HepG2 (cell line): ENCODE results near the gene PMFBP1. TPM values are rescaled to one million over a fixed set of nuclear protein-coding genes. Genes with fewer than 3 reads are reported as not detected.

Source experiments
- ATAC-seq: fragments of 200-7000 bp; cut with Tn5 transposase; 3 replicates; pipeline ENCODE4 v1.9.1; 2020; ENCODE audit warnings: mild to moderate bottlenecking, moderate library complexity
- BruUV-seq: library from RNA; stranded (reverse); fragments of 400-500 nt; replicated peaks from 2 replicates; lab custom pipeline; 2021; lab: Mats Ljungman, UMichigan
- CTCF ChIA-PET: fragments of 300-600 bp; formaldehyde crosslinking; extraction: SDS; loops from one replicate; lab custom pipeline; 2021; ENCODE audit warnings: low total read pairs, inconsistent platforms, low intra/inter-chr PET ratio; lab: Yijun Ruan, JAX
- POLR2A ChIA-PET: fragments of 350-600 bp; sonication (Branson Sonifier 250); formaldehyde crosslinking; loops from one replicate; lab custom pipeline; 2020; ENCODE audit warnings: antibody characterized with exemption, inconsistent platforms; lab: Yijun Ruan, JAX
- DNase-seq: peaks from one replicate; pipeline ENCODE4 v3.0.0-alpha.2; 2015; ENCODE audit warnings: low spot score
- FAIRE-seq: peaks from 3 replicates; lab custom pipeline; 2011; peaks lifted over from hg19 to GRCh38; lab: Jason Lieb, UNC
- H2AFZ ChIP-seq: one replicate; pipeline ENCODE4 v1.6.1; 2011; ENCODE audit warnings: low read length, inconsistent platforms
- H3K27ac ChIP-seq: fragments of 300-600 bp; 3 replicates; pipeline ENCODE4 v1.8.0; 2011; ENCODE audit warnings: mixed run types, mild to moderate bottlenecking, mixed read lengths, low read length, inconsistent platforms; ENCODE audit not compliant: insufficient read depth; ENCODE audit errors: extremely low read length
- H3K27me3 ChIP-seq, 2 experiments: fragments of 200-600 bp in 1 of 2; 2 replicates in 1 of 2; 3 replicates in 1 of 2; pipeline versions ENCODE4 v1.6.0 to v1.8.0; 2011; ENCODE audit warnings: low read length in 2 of 2, mild to moderate bottlenecking in 2 of 2, moderate library complexity in 2 of 2, inconsistent platforms in 1 of 2; ENCODE audit not compliant: insufficient read depth in 2 of 2, control insufficient read depth in 1 of 2
- H3K36me3 ChIP-seq, 2 experiments: fragments of 200-600 bp in 1 of 2; replicated peaks in 1 of 2; 2 replicates in 1 of 2; 3 replicates in 1 of 2; pipeline versions ENCODE4 v1.5.1 to v1.8.0; 2011; ENCODE audit warnings: low read length in 2 of 2, inconsistent platforms in 1 of 2; ENCODE audit not compliant: insufficient read depth in 2 of 2, control insufficient read depth in 1 of 2
- H3K4me1 ChIP-seq: 2 replicates; pipeline ENCODE4 v1.5.1; 2012; ENCODE audit warnings: low read length, inconsistent platforms; ENCODE audit not compliant: insufficient read depth
- H3K4me2 ChIP-seq: 2 replicates; pipeline ENCODE4 v1.6.0; 2011; ENCODE audit warnings: low read depth, low read length, inconsistent platforms
- H3K4me3 ChIP-seq, 3 experiments: fragments of 200-600 bp in 1 of 3; sonication (generic), shearing (Covaris generic) in 1 of 3; replicated peaks in 1 of 3; 2 replicates each; pipeline ENCODE4 v1.5.1; 2011 to 2016; ENCODE audit warnings: low read length in 3 of 3, inconsistent platforms in 2 of 3, low read depth in 2 of 3, mild to moderate bottlenecking in 2 of 3, control low read depth in 1 of 3, mixed read lengths in 1 of 3; ENCODE audit not compliant: insufficient read depth in 1 of 3
- H3K79me2 ChIP-seq: one replicate; pipeline ENCODE4 v1.6.1; 2011; ENCODE audit warnings: low read length, inconsistent platforms; ENCODE audit not compliant: insufficient read depth
- H3K9ac ChIP-seq: 2 replicates; pipeline ENCODE4 v1.6.0; 2011; ENCODE audit warnings: mild to moderate bottlenecking, low read depth, low read length, inconsistent platforms; ENCODE audit not compliant: insufficient read depth
- H3K9me3 ChIP-seq: 2 replicates; pipeline ENCODE4 v1.5.1; 2012; ENCODE audit warnings: mild to moderate bottlenecking, low read length
- H4K20me1 ChIP-seq: 2 replicates; pipeline ENCODE4 v1.6.0; 2011; ENCODE audit warnings: inconsistent platforms, mild to moderate bottlenecking, low read length, moderate library complexity; ENCODE audit not compliant: insufficient read depth
- CEBPB ChIP-seq: IDR thresholded peaks from 2 replicates; pipeline ENCODE4 v1.6.1; 2011; ENCODE audit warnings: low read depth, low read length, improper control_type of control experiment, borderline replicate concordance
- CEBPG ChIP-seq: IDR thresholded peaks from 2 replicates; pipeline ENCODE4 v1.6.1; 2016
- RAD21 ChIP-seq: fragments of 450-650 bp; formaldehyde crosslinking; IDR thresholded peaks from 2 replicates; pipeline ENCODE4 v1.5.0; 2020; ENCODE audit warnings: mild to moderate bottlenecking
- SMC3 ChIP-seq: IDR thresholded peaks from 2 replicates; pipeline ENCODE4 v1.6.1; 2011; ENCODE audit warnings: low read length, improper control_type of control experiment
- STAG1 ChIP-seq: sonication (generic); formaldehyde crosslinking; IDR thresholded peaks from 2 replicates; pipeline ENCODE4 v1.4.0; 2020; ENCODE audit warnings: missing genetic modification reagents
- ZNF232 ChIP-seq: sonication (generic); formaldehyde crosslinking; IDR thresholded peaks from 2 replicates; pipeline ENCODE4 v1.4.0; 2020; ENCODE audit warnings: missing genetic modification reagents, borderline replicate concordance
- WGBS: methylation state at CpG from one replicate; pipeline ENCODE4 v1.1.6; 2017; ENCODE audit warnings: low lambda C conversion rate; 5-methylcytosine and 5-hydroxymethylcytosine counted together
- in situ Hi-C: cut with HindIII; loops from 2 replicates; pipeline ENCODE4 v1.10.0; 2017; ENCODE audit warnings: low pct_unique_long_range_greater_than_20kb; ENCODE audit not compliant: extremely low pct_ligation_motif_present
- intact Hi-C: fragments of 100-400 bp; cut with micrococcal nuclease; formaldehyde crosslinking; loops from one replicate; pipeline ENCODE4 v1.10.0; 2022; ENCODE audit not compliant: unreplicated experiment
- polyA plus RNA-seq, 8 experiments: library from polyadenylated mRNA; depleted of rRNA in 3 of 8; stranded (reverse) in 7 of 8; unstranded in 1 of 8; fragments of >200 nt; fragmentation: Illumina TruSeq in 4 of 8; extraction: Trizol in 4 of 8; gene quantifications; 2 replicates each; pipeline versions ENCODE4 v1.2.1 to v1.2.3, GENCODE V29; 2011 to 2016; ENCODE audit warnings: low read depth in 4 of 8, missing spikeins in 1 of 8, mixed read lengths in 1 of 8; ENCODE audit not compliant: insufficient read depth in 1 of 8
- total RNA-seq, 5 experiments: library from RNA; depleted of rRNA; stranded (reverse); fragments of >200 nt; fragmentation: Illumina TruSeq; extraction: Trizol; gene quantifications; 2 replicates each; pipeline ENCODE4 v1.2.3, GENCODE V29; 2016; ENCODE audit warnings: low read depth in 1 of 5
- TF ChIP-seq, protein P1 (sequence below): sonication (generic); formaldehyde crosslinking; IDR thresholded peaks from 2 replicates; pipeline ENCODE4 v1.5.0; 2020; ENCODE audit warnings: mild to moderate bottlenecking, missing genetic modification reagents
- TF ChIP-seq, protein P2 (sequence below): sonication (generic); formaldehyde crosslinking; IDR thresholded peaks from 2 replicates; pipeline ENCODE4 v1.5.0; 2020; ENCODE audit warnings: mild to moderate bottlenecking, missing genetic modification reagents, moderate library complexity

The PMFBP1 gene
- total and polyA plus RNA-seq, 2 of the 13 experiments (the other 11 are each of a cell fraction or from before 2014, with no cell fraction given), result 1.9 to 3.8 TPM

DNA sequence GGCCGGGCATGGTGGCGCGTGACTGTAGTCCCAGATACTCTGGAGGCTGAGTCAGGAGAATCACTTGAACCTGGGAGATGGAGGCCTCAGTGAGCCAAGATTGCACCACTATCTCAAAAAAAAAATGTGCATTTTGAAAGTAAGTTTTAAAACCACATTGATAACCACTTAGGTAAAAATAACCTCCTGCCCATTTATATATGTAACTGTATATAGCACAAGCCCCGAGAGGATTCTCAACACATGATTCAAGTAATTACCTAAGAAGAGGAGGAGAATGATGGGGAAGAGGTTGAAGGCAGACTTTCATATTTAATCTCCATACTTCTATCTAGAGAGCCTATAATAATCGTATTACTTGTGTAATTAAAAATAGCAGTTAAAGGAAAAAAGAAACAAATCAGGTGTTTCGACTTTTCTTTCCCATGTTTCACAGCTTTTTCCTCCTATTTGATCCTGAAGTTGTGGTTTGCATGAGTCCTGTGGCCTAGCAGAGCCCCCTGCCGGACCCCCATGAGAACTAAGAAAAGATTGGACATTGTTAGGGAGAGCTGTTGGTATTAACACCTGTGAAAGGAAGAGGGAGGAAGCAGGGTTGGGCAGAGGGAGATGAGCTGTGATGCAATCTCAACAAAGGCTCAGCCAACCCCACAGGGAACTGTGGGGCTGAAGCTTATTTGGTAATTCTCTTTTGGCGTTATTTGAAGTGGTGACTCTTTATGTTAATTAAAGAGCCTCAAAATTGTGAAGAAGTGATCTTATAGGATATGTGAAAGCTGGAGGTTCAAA lies 22.1 kb downstream of the PMFBP1 start:
- peak; percentile 93 for ATAC-seq
- WGBS, result 70% methylated on average over 8 of the region's 8 CpGs

More for the DNA sequence above, 22.1 kb downstream of the PMFBP1 start:
- intact Hi-C loops, result loop anchor here (1.0 kb wide), 1 partner anchor 25 kb away; no protein-coding TSS in a partner anchor
- Histone ChIP-seq H3K27ac (no peak overlapping the region), H3K79me2 (no peaks in the 10 kb centered on the region), H3K27me3 (no peaks in the 10 kb centered on the region; a peak in 1 of 5 replicates), H4K20me1 (no peaks in the 10 kb centered on the region), H3K9ac (no peak overlapping the region), H2AFZ (no peak overlapping the region)
- no TSS peak for BruUV-seq
- POLR2A ChIA-PET, result no interaction called here
- CTCF ChIA-PET, result interaction anchor here (1.3 to 2.1 kb wide), 2 partner anchors 23 to 25 kb away, joined by 4 to 27 read pairs; no protein-coding TSS in a partner anchor
- in situ Hi-C loops, result no loop called here
- TF ChIP-seq CEBPB (peak; percentile 59; the same call in 1 of the 2 replicates), STAG1 (peak; percentile 70), SMC3 (peak; percentile 56; the same call in 1 of the 2 replicates), ZNF232 (CRISPR knock-in tag) (no peak), CEBPG (peak; percentile 62; the same call in 1 of the 2 replicates), RAD21 (CRISPR knock-in tag) (peak; percentile 43; the same call in 1 of the 2 replicates)
- TF ChIP-seq, protein P1, sequence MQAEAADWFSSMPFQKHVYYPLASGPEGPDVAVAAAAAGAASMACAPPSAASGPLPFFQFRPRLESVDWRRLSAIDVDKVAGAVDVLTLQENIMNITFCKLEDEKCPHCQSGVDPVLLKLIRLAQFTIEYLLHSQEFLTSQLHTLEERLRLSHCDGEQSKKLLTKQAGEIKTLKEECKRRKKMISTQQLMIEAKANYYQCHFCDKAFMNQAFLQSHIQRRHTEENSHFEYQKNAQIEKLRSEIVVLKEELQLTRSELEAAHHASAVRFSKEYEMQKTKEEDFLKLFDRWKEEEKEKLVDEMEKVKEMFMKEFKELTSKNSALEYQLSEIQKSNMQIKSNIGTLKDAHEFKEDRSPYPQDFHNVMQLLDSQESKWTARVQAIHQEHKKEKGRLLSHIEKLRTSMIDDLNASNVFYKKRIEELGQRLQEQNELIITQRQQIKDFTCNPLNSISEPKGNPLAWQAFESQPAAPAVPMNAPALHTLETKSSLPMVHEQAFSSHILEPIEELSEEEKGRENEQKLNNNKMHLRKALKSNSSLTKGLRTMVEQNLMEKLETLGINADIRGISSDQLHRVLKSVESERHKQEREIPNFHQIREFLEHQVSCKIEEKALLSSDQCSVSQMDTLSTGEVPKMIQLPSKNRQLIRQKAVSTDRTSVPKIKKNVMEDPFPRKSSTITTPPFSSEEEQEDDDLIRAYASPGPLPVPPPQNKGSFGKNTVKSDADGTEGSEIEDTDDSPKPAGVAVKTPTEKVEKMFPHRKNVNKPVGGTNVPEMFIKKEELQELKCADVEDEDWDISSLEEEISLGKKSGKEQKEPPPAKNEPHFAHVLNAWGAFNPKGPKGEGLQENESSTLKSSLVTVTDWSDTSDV (CRISPR knock-in tag), result no peak
- TF ChIP-seq, protein P2, sequence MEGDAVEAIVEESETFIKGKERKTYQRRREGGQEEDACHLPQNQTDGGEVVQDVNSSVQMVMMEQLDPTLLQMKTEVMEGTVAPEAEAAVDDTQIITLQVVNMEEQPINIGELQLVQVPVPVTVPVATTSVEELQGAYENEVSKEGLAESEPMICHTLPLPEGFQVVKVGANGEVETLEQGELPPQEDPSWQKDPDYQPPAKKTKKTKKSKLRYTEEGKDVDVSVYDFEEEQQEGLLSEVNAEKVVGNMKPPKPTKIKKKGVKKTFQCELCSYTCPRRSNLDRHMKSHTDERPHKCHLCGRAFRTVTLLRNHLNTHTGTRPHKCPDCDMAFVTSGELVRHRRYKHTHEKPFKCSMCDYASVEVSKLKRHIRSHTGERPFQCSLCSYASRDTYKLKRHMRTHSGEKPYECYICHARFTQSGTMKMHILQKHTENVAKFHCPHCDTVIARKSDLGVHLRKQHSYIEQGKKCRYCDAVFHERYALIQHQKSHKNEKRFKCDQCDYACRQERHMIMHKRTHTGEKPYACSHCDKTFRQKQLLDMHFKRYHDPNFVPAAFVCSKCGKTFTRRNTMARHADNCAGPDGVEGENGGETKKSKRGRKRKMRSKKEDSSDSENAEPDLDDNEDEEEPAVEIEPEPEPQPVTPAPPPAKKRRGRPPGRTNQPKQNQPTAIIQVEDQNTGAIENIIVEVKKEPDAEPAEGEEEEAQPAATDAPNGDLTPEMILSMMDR (CRISPR knock-in tag), result peak; percentile 67
- TF ChIP-seq, all 625 proteins: peak for 6
- FAIRE-seq, result peak; percentile 52
- Histone ChIP-seq H3K4me3 (no peak overlapping the region), H3K9me3 (no peaks in the 10 kb centered on the region), H3K4me2 (no peak overlapping the region), H3K36me3 (no peaks in the 10 kb centered on the region), H3K4me1 (no peaks in the 10 kb centered on the region)
- DNase-seq, result peak; percentile 50
